ENCODE data around the gene TST.

Gene TST

GRCh38 chr22:37012956-37013355 lies 6.3 kb downstream of the TST start:
- TF ChIP-seq CTCF (IDR thresholded peaks at IDR 0.05; ENCODE audit: low read depth, low read length, missing control alignments) = no peak
- no peak for DNase-seq (ENCODE audit: low read depth)

GRCh38 chr22:37012262-37012904 lies 6.9 kb downstream of the TST start:
- H3K4me3 ChIP-seq (ENCODE audit: low read depth, low read length) = no peak overlapping the region
- DNase-seq (ENCODE audit: low read depth) = no peak
- TF ChIP-seq CTCF (IDR thresholded peaks at IDR 0.05; ENCODE audit: low read depth, low read length, missing control alignments) = no peak

More at GRCh38 chr22:37012956-37013355, 6.3 kb downstream of the TST start:
- no peak overlapping the region for H3K4me3 ChIP-seq (ENCODE audit: low read depth, low read length)

- DNase-seq (ENCODE audit: low read depth) = no peak
- TF ChIP-seq CTCF (IDR thresholded peaks at IDR 0.05; ENCODE audit: low read depth, low read length, missing control alignments) = no peak
- no peak overlapping the region for H3K4me3 ChIP-seq (ENCODE audit: low read depth, low read length)
Measured at GRCh38 chr22:37011472-37011871, 7.8 kb downstream of the TST start.

GRCh38 chr22:37010976-37011375 lies 8.3 kb downstream of the TST start:
- DNase-seq (ENCODE audit: low read depth) = no peak
- no peak overlapping the region for H3K4me3 ChIP-seq (ENCODE audit: low read depth, low read length)
- no peak for TF ChIP-seq CTCF (IDR thresholded peaks at IDR 0.05; ENCODE audit: low read depth, low read length, missing control alignments)

- no peak overlapping the region for H3K4me3 ChIP-seq (ENCODE audit: low read depth, low read length)
- DNase-seq (ENCODE audit: low read depth) = no peak
- no peak for TF ChIP-seq CTCF (IDR thresholded peaks at IDR 0.05; ENCODE audit: low read depth, low read length, missing control alignments)
Measured at GRCh38 chr22:37010174-37010573, 9.1 kb downstream of the TST start.

- H3K4me3 ChIP-seq (ENCODE audit: low read depth, low read length) = no peak overlapping the region
- TF ChIP-seq CTCF (IDR thresholded peaks at IDR 0.05; ENCODE audit: low read depth, low read length, missing control alignments) = no peak
- DNase-seq (ENCODE audit: low read depth) = no peak
Measured at GRCh38 chr22:37009490-37009889, 9.8 kb downstream of the TST start.

- TF ChIP-seq CTCF (IDR thresholded peaks at IDR 0.05; ENCODE audit: low read depth, low read length, missing control alignments) = no peak
- no peak overlapping the region for H3K4me3 ChIP-seq (ENCODE audit: low read depth, low read length)
- DNase-seq (ENCODE audit: low read depth) = no peak
Measured at GRCh38 chr22:37008365-37008764, 10.9 kb downstream of the TST start.

All from GM12864 (cell line).